HG03159 (cell line): ENCODE measurements around the gene NLGN4X.

Experiments used
- ATAC-seq: cut with Tn5 transposase; IDR thresholded peaks from one replicate; pipeline ENCODE4 v1.9.1; 2021; ENCODE audit warnings: mild to moderate bottlenecking, moderate library complexity; ENCODE audit not compliant: unreplicated experiment

Gene NLGN4X

GRCh38 chrX:6228720-6229119 is at the start of gene NLGN4X:
TSS of gene NLGN4X (minus strand) at chrX:6228867. CDS start at chrX:6151466, 77,401 bp downstream.
- no peak for ATAC-seq

GRCh38 chrX:6266041-6266440 is 37.4 kb upstream of the NLGN4X start:
- ATAC-seq, result no peak

DNA sequence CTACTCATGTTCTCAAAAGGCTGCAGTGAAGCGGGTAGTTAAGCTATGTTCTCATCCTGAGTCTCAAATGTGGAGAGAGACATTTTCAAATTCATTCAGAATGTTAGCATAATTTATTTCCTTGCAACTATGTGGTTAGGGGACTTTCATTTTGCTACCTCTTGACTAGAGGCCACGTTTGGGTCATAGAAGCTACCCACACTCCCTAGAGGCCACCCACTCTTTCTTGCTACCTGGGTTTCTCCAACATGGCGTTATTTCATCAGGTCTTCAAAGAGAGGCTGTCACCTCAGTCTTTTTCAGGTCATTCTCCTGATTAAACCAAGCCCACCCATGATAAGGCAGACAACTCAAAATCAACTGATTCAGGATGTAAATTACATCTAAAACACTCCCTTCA is 34.3 kb upstream of the NLGN4X start:
- ATAC-seq, result no peak

DNA sequence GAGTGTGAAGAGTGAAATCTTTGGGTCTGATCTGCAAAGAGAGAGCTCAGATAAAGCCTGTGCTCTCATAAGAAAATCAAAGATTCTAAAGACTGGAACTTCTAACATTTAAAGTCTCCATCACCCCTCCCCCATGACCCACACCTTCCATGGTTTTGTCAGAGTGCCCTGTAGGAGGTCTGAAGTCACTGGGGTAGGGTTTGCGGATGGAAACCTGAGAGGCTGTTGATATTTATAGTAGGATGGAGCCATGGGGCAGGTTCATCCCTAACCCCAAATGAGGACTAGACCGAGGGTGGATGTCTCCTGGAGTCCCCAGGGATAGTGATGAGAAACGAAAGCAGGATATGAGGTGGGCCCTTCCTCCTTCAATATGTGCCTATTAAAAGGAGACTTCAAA is 28.4 kb upstream of the NLGN4X start:
- no peak for ATAC-seq

DNA sequence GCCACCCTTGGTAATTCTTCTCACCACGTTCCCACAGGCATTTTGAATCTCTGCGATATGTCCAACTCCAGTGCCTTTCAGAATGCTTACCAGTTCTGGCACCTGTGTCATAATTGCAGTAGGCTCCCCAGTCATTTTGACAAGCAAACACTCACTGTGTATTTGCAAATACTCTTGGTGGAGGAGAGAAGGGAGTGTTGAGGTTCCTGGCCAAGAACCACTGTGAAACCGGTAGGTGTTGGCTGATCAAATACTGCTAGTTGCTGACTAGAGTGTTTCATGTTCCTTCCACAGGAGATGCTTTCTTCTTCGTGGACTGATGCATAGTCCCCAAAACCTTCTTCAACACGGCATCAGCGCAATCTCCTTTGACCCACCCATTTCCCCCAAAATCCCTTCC is 16.0 kb upstream of the NLGN4X start:
- no peak for ATAC-seq

- ATAC-seq, result no peak
Observed at GRCh38 chrX:6238576-6238975, 9.9 kb upstream of the NLGN4X start.

GRCh38 chrX:6227935-6228334 is 732 bp downstream of the NLGN4X start:
- no peak for ATAC-seq

DNA sequence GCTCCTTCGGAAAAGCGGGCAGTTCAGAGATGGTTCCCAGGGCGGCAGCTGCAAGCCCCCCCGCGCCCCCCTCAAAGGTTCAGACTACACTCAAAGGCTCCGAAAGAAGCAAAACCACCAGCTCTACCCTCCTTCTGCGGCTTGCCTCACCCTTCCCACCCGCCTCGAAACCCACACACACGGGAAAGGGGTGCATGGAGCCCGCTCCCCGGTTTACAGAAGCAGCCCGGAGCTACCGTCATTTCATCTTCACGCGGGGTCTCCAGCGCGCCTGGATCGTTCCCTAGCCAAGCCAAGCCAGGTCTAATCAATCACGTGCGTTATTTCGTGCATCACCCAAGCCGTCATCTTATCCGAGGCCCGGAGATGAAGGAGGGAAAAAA is 1.2 kb downstream of the NLGN4X start:
- no peak for ATAC-seq

DNA sequence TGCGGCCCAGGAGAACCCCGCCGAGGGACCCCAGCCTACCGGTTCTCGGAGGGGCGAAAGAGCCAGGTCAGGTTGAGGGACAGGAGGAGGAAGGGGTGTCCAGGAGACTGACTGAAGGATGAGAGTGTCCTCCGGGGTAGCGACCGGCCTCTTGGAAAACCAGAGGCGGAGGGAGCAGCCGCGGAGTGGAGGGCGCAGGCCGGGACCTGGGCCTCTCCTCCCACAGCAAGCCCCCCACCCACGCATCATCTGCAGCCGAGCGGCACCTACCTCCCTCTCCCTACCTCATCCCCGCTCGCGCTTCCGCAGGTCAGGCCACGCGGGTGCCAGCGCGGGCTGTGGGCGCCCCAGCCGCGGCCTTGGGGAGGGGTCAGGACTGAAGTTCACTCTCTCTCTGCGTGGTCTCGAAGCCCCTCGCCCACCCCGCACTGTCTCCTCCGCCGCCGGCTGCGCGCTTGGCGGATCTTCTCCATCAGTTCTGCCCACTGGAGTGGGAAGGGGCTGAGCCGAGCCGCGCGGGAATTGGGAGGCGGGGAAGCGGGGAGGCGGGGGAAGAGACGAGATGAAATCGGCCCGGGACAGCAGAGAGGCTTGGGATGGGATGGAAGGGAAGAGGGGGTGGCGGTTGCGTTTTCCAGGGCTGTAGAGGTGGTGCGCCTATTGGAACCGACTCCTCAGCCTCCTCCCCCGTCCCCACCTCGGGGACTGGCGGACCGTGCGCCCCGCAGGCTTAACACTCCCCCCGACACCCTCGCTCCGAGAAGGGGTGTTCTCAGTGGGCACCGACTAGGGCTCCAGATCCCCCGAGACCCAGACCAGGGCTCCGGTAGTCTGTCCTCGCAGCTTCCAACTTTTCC is 1.8 kb downstream of the NLGN4X start:
- ATAC-seq, result no peak

DNA sequence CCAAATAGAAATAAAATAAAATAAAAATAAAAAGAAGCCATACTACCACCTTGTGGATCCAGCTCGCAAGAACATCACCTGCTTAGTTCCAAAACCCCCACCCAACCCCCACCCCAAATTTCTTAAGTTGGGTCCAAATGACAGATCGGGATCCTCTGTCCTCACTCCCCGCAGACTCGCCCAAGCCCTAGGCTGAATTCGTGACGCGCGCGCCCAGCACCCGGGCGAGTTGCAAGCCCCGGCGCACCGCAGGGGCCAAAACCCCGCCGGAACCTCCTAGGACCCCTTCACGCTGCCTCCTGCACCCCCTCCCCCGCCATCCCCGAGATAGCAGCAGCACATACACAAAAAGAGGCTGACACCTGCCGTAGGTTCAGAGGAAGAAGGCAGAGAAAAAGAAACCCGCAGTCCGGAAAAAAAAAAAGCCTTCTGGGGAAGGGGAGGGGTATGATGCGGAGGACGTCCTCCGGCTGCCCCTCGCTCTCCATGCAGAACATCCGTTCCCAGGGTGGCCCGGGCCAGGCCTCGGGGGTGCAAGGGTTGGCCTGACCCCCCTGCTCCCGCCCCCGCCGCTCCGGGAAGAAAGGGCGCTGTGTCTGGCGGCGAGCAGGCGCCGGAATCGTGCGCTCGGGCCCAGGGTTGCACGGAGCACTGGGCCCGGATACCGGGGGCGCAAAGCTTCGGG is 2.6 kb downstream of the NLGN4X start:
- ATAC-seq, result no peak

- ATAC-seq, result no peak
Observed at GRCh38 chrX:6225288-6225910, 3.3 kb downstream of the NLGN4X start.

DNA sequence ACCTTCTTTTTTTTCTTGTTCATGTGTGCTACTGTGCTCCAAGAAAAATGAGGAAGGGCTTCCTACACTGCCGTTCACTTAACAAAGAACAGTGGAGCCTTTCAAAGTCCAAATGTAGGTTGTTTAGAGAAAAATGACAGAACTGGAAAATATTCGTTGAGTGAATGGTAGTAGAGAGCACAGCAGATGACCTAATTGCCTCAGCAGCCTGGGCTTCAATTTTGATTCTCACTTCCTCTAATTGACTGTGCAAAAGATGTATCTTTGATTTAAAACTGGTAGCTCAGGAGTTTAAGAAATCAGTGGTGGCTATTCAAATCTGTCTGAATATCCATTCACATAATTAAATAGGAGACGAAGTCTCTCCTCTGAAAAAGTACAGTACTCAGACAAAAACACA is 5.2 kb downstream of the NLGN4X start:
- ATAC-seq, result no peak

GRCh38 chrX:6210230-6210629 is 18.4 kb downstream of the NLGN4X start:
- ATAC-seq, result no peak

GRCh38 chrX:6203462-6204215 is 25.0 kb downstream of the NLGN4X start:
- no peak for ATAC-seq

DNA sequence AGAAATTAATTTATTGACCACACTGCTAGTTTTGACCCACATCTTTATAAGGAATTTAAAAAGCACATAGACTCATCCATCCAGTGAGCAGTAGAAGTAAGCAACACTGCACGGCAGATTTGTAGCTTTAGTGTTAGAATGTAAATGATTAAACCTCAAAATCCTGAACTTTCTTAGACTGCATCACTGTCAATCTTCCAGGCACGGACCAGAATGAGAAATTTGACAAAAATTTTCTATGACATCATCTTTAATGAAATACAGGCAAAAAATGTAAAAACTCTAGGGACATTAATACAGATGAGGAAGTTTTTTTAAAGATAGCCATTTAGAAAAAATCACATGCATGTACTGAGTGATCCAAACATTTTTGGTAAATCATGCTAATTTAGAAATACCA is 29.2 kb downstream of the NLGN4X start:
- no peak for ATAC-seq

- ATAC-seq, result no peak
Observed at GRCh38 chrX:6187256-6187655, 41.4 kb downstream of the NLGN4X start.

GRCh38 chrX:6184900-6185515 is 43.7 kb downstream of the NLGN4X start:
- peak; percentile 99 for ATAC-seq

DNA sequence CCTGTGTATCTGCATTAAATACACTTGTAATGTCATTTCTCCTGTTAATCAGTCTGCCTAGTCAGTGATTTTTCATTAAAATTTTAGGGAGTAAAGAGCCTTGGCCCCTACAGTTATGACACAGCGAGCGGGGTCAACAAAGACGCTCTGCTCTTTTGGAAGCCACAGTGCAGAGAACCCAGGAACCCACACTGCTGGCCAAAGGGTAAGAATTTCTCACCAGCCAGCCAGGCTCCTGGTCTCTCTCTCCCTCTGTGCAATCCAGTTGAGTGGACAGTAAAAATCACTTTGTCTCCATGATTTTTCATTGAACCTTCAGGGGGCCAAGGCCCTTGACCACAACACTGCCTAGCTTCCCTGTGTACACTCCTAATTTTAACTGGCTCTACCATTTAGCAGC is 52.8 kb downstream of the NLGN4X start:
- ATAC-seq, result no peak

DNA sequence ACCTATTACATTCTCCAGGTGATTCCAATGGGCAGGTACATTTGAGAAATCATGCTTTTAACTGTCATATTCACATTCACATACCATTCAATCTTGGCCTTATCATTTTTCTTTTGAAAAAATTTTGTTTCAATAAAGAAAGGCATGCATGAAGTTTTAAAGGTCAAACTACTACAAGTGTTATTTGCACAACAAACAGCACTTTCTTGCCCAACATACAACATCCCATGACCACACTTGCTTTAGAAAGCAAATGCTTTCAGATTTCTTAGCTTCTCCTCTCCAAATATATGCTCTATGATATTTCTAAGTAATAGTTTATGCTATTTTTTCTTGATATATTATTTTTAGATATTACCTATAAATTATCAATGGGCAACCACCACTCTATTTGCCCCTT is 58.2 kb downstream of the NLGN4X start:
- ATAC-seq, result no peak

DNA sequence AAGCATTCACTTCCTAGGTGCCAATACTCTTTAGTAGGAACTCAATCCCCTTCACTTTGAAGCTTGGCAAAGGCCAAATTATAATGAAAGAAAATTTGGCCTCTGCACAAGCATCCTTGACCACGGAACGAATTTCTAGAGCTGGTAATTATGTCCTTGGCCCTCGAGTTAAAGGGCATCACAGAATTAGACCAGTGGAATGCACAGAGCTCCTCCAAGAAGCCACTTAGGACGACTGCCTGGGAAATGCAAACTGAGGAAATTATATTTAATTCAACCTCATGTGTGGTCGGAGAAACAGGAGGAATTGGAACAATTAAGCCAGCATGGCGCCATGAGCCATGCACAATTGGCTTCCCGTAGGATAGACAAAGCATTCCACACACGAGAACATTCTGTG is 59.3 kb downstream of the NLGN4X start:
- ATAC-seq, result no peak

DNA sequence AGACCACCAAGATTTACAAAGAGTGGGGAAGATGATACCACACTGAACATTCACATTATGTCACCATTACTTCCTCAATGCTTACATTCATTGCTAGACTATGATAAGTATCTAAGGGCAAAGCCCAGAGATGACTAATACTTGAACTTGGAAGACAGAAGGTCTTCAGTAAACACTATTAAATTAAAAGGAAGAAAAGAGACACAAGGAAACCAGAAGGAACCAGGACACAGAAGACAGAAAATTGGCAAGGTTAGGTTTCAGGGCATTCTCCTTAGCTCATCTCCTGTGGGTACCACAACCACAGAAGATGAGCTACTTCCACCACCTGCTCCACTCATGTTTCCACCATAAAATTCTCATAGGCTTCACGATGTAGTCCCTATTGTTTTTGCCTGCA is 64.9 kb downstream of the NLGN4X start:
- ATAC-seq, result no peak
